ENCODE measurements around the gene ADGRG7.

ADGRG7 gene

GRCh38 chr3:100719136-100719535 is 109.7 kb downstream of the ADGRG7 start:
- DNase-seq (ENCODE audit: low read depth): no peak
- H3K4me3 ChIP-seq (ENCODE audit: low read length): no peak overlapping the region
- TF ChIP-seq CTCF (conservative IDR thresholded peaks at IDR 0.05; ENCODE audit: low read depth, low read length): no peak

- H3K4me3 ChIP-seq (ENCODE audit: low read length): no peak overlapping the region
- no peak for DNase-seq (ENCODE audit: low read depth)
- TF ChIP-seq CTCF (conservative IDR thresholded peaks at IDR 0.05; ENCODE audit: low read depth, low read length): no peak
Measured at GRCh38 chr3:100720426-100720825, 111.0 kb downstream of the ADGRG7 start.

DNA sequence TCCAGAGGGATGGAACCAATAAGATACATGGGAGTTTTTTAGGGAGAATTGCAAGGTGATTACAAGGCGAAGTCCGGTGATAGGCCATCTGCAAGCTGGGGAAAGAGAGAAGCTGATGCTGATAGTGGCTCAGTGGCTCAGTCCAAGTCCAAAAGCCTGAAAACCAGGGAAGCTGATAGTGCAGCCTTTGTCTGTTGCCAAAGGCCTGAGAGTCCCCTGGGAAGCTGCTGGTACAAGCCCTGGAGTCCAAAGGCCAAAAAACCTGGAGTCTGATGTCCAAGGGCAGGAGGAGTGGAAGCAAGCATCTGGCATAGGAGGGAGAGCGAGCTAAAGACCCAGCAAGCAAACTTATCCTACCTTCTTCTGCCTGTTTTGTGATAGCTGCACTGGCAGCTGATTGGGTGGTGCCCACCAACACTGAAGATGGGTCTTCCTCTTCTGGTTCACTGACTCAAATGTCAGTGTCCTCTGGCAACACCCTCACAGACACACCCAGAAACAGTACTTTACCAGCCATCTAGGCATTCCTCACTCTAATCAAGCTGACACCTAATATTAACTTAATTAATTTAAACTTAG is 116.6 kb downstream of the ADGRG7 start:
- H3K4me3 ChIP-seq (ENCODE audit: low read length): no peak overlapping the region
- no peak for TF ChIP-seq CTCF (conservative IDR thresholded peaks at IDR 0.05; ENCODE audit: low read depth, low read length)
- no peak for DNase-seq (ENCODE audit: low read depth)

- H3K4me3 ChIP-seq (ENCODE audit: low read length): no peak overlapping the region
- no peak for DNase-seq (ENCODE audit: low read depth)
- TF ChIP-seq CTCF (conservative IDR thresholded peaks at IDR 0.05; ENCODE audit: low read depth, low read length): no peak
Measured at GRCh38 chr3:100726706-100727105, 117.3 kb downstream of the ADGRG7 start.

DNA sequence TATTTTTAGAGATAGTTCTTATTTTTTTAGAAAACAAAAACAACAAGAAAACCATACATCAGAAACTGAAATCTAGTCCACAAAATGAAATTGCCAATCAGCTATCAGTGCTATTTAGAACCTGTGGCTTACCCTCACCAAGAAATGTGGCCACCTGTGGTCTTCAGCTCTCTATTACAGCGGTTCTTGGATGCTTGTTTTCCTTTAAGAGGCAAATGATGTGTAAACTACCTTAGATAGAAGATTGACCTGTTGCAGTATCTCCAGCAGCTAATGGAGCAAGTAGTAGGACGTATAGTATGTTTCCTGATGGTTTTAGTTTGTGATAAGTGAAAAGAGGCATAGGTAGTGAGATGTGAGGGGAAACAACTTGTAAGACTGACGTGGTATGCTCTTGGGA is 121.1 kb downstream of the ADGRG7 start:
- no peak for DNase-seq (ENCODE audit: low read depth)
- TF ChIP-seq CTCF (conservative IDR thresholded peaks at IDR 0.05; ENCODE audit: low read depth, low read length): no peak
- H3K4me3 ChIP-seq (ENCODE audit: low read length): no peak overlapping the region

GRCh38 chr3:100732435-100732834 is 123.0 kb downstream of the ADGRG7 start:
- no peak overlapping the region for H3K4me3 ChIP-seq (ENCODE audit: low read length)
- DNase-seq (ENCODE audit: low read depth): no peak
- no peak for TF ChIP-seq CTCF (conservative IDR thresholded peaks at IDR 0.05; ENCODE audit: low read depth, low read length)

DNA sequence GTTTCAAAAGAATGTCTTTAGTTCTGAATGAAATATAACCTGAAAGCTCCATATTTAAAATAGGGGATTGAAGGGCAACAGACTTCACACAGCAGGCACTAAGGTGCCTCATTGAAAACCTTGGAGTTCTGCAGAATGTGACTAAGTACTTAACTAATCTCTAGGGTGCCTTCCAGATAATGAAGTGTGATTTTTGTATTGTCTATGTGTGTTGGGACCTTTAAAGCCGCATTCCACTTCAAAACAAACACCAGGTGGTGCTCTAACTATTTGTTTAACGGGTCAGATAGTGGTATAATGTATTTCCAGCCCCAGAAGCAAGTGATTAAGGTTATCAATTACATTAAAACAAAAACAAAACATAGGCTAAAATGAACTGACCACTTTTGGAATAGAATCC is 127.9 kb downstream of the ADGRG7 start:
- peak; percentile 56 for TF ChIP-seq CTCF (conservative IDR thresholded peaks at IDR 0.05; ENCODE audit: low read depth, low read length)
- no peak overlapping the region for H3K4me3 ChIP-seq (ENCODE audit: low read length)
- no peak for DNase-seq (ENCODE audit: low read depth)

Data from retinal pigment epithelial cell (primary cell).